Endothelial cell of umbilical vein (primary cell): ENCODE data around the gene NADSYN1. TPM values are rescaled to one million over a fixed set of nuclear protein-coding genes. Genes with fewer than 3 reads are reported as not detected.

Experiments
- BruUV-seq: library from RNA; stranded (reverse); fragments of 400-500 nt; replicated peaks from 2 replicates; lab custom pipeline; 2021; lab: Mats Ljungman, UMichigan
- CTCF ChIA-PET: fragments of 300-600, 350-600 bp; sonication (Branson Sonifier 250); formaldehyde crosslinking; loops from one replicate; lab custom pipeline; 2021; ENCODE audit warnings: antibody characterized with exemption, inconsistent platforms; lab: Charles Lee
- POLR2A ChIA-PET: fragments of 300-600, 350-600 bp; sonication (Branson Sonifier 250); formaldehyde crosslinking; loops from one replicate; lab custom pipeline; 2021; ENCODE audit warnings: antibody characterized with exemption, inconsistent platforms; lab: Charles Lee
- DNase-seq: peaks from one replicate; pipeline ENCODE4 v3.0.0-alpha.2; 2011; ENCODE audit warnings: low read depth, low spot score
- FAIRE-seq: peaks from 2 replicates; lab custom pipeline; 2011; peaks lifted over from hg19 to GRCh38; lab: Jason Lieb, UNC
- H2AFZ ChIP-seq: 2 replicates; pipeline ENCODE4 v1.6.0; 2012; ENCODE audit warnings: low read depth, low read length, control low read depth, inconsistent platforms
- H3K27ac ChIP-seq: 2 replicates; pipeline ENCODE4 v1.5.1; 2011; ENCODE audit warnings: low read depth, mild to moderate bottlenecking, control low read depth, low read length, moderate library complexity; ENCODE audit not compliant: insufficient read depth
- H3K27me3 ChIP-seq, 2 experiments: 2 replicates each; pipeline versions ENCODE4 v1.6.0 to v1.6.1; 2011; ENCODE audit warnings: low read length in 2 of 2, mixed read lengths in 1 of 2; ENCODE audit not compliant: control insufficient read depth in 2 of 2, insufficient read depth in 2 of 2
- H3K36me3 ChIP-seq, 2 experiments: 2 replicates in 1 of 2; 3 replicates in 1 of 2; pipeline ENCODE4 v1.5.1; 2011; ENCODE audit warnings: low read length in 2 of 2, mild to moderate bottlenecking in 1 of 2, moderate library complexity in 1 of 2; ENCODE audit not compliant: control insufficient read depth in 2 of 2, insufficient read depth in 2 of 2; ENCODE audit errors: extremely low read depth in 1 of 2
- H3K4me1 ChIP-seq: 3 replicates; pipeline ENCODE4 v1.5.1; 2011; ENCODE audit warnings: mild to moderate bottlenecking, low read length; ENCODE audit not compliant: control insufficient read depth, insufficient read depth; ENCODE audit errors: extremely low read depth
- H3K4me2 ChIP-seq: 2 replicates; pipeline ENCODE4 v1.6.1; 2011; ENCODE audit warnings: low read length, control low read depth, mixed read lengths; ENCODE audit not compliant: insufficient read depth
- H3K4me3 ChIP-seq, 3 experiments: fragments of 200-600 bp in 1 of 3; sonication (generic), shearing (Covaris generic) in 1 of 3; replicated peaks in 1 of 3; 2 replicates each; pipeline ENCODE4 v1.5.1; 2011 to 2016; ENCODE audit warnings: control low read depth in 3 of 3, low read length in 3 of 3, mild to moderate bottlenecking in 2 of 3, inconsistent platforms in 1 of 3, low read depth in 1 of 3, moderate library complexity in 1 of 3; ENCODE audit not compliant: insufficient read depth in 1 of 3
- H3K79me2 ChIP-seq: 2 replicates; pipeline ENCODE4 v1.6.0; 2012; ENCODE audit warnings: low read length, inconsistent platforms; ENCODE audit not compliant: control insufficient read depth, insufficient read depth
- H3K9ac ChIP-seq: replicated peaks from 2 replicates; pipeline ENCODE3; 2011; ENCODE audit warnings: low read length, control low read depth; ENCODE audit not compliant: insufficient read depth; ENCODE audit errors: extremely low read depth
- H3K9me1 ChIP-seq: replicated peaks from 3 replicates; pipeline ENCODE4 v1.6.0; 2011; ENCODE audit warnings: mild to moderate bottlenecking, low read length; ENCODE audit not compliant: control insufficient read depth, insufficient read depth; ENCODE audit errors: extremely low read depth
- H3K9me3 ChIP-seq: replicated peaks from 2 replicates; pipeline ENCODE4 v1.5.1; 2012; ENCODE audit warnings: low read length, inconsistent platforms; ENCODE audit not compliant: control insufficient read depth, insufficient read depth
- H4K20me1 ChIP-seq: replicated peaks from 2 replicates; pipeline ENCODE3; 2011; ENCODE audit warnings: mild to moderate bottlenecking, low read length; ENCODE audit not compliant: control insufficient read depth, insufficient read depth; ENCODE audit errors: extremely low read depth
- EZH2 ChIP-seq: IDR thresholded peaks from 2 replicates; pipeline ENCODE4 v1.6.1; 2012; ENCODE audit warnings: borderline replicate concordance, low read depth, mild to moderate bottlenecking, moderate library complexity, low read length, inconsistent platforms; ENCODE audit not compliant: severe bottlenecking
- GATA2 ChIP-seq: IDR thresholded peaks from 2 replicates; pipeline ENCODE4 v1.7.0; 2011; ENCODE audit warnings: low read depth, mild to moderate bottlenecking, moderate library complexity, mixed read lengths, low read length; ENCODE audit not compliant: insufficient read length, insufficient read depth
- MAX ChIP-seq: IDR thresholded peaks from 2 replicates; pipeline ENCODE4 v1.6.1; 2011; ENCODE audit not compliant: insufficient read depth, insufficient read length
- MYC ChIP-seq: IDR thresholded peaks from one replicate; pipeline ENCODE4 v1.6.1; 2011; ENCODE audit warnings: mild to moderate bottlenecking, low read depth, low read length
- POLR2AphosphoS5 ChIP-seq: IDR thresholded peaks from 2 replicates; pipeline ENCODE4 v1.6.1; 2012; ENCODE audit warnings: low read depth, mild to moderate bottlenecking, control low read depth, low read length, moderate library complexity; ENCODE audit not compliant: insufficient read depth
- dilution Hi-C: fragments of 300-500 bp; cut with MboI; formaldehyde crosslinking; loops from one replicate; pipeline ENCODE4 v1.15.0; 2019; ENCODE audit warnings: low sequenced_read_pairs; ENCODE audit not compliant: extremely low pct_ligation_motif_present
- intact Hi-C: fragments of 100-400 bp; cut with micrococcal nuclease; formaldehyde crosslinking; loops from one replicate; pipeline ENCODE4 v1.10.0; 2022
- polyA plus RNA-seq, 4 experiments: library from polyadenylated mRNA; depleted of rRNA in 3 of 4; stranded (reverse) in 3 of 4; unstranded in 1 of 4; fragments of >200 nt; gene quantifications; 2 replicates each; pipeline versions ENCODE4 v1.2.1 to v1.2.3, GENCODE V29; 2011 to 2012; ENCODE audit warnings: missing spikeins in 1 of 4
- total RNA-seq: library from RNA; stranded (reverse); gene quantifications from 2 replicates; pipeline ENCODE4 v1.2.3, GENCODE V29; 2021
- TF ChIP-seq, protein P1 (sequence below), 2 donors: IDR thresholded peaks; 1 replicate in 1 of 2; 2 replicates in 1 of 2; pipeline ENCODE4 v1.5.1; 2011; ENCODE audit warnings: low read length in 2 of 2, mild to moderate bottlenecking in 2 of 2, moderate library complexity in 2 of 2, control low read depth in 1 of 2, inconsistent platforms in 1 of 2, low read depth in 1 of 2; ENCODE audit not compliant: insufficient read depth in 1 of 2; ENCODE audit errors: extremely low read depth in 1 of 2

Gene NADSYN1
- total and polyA plus RNA-seq, 2 donors (not counting 3 experiments of a cell fraction or from before 2014, with no cell fraction given), result 77.5 to 99.2 TPM

GRCh38 chr11:71435278-71435951, 17.6 kb upstream of the NADSYN1 start:
- no peaks in the 10 kb centered on the region for H4K20me1 ChIP-seq
- H3K79me2 ChIP-seq, result no peaks in the 10 kb centered on the region
- FAIRE-seq (no peak), DNase-seq (no peak)
- H3K4me2 ChIP-seq, result no peak overlapping the region
- no peak for TF ChIP-seq POLR2AphosphoS5
- no peak for TF ChIP-seq EZH2
- TF ChIP-seq MAX, result no peak
- TF ChIP-seq, protein P1, sequence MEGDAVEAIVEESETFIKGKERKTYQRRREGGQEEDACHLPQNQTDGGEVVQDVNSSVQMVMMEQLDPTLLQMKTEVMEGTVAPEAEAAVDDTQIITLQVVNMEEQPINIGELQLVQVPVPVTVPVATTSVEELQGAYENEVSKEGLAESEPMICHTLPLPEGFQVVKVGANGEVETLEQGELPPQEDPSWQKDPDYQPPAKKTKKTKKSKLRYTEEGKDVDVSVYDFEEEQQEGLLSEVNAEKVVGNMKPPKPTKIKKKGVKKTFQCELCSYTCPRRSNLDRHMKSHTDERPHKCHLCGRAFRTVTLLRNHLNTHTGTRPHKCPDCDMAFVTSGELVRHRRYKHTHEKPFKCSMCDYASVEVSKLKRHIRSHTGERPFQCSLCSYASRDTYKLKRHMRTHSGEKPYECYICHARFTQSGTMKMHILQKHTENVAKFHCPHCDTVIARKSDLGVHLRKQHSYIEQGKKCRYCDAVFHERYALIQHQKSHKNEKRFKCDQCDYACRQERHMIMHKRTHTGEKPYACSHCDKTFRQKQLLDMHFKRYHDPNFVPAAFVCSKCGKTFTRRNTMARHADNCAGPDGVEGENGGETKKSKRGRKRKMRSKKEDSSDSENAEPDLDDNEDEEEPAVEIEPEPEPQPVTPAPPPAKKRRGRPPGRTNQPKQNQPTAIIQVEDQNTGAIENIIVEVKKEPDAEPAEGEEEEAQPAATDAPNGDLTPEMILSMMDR (IDR thresholded peaks at IDR 0.05; ENCODE audit: extremely low read depth in 1 of 2, insufficient read depth in 1 of 2, low read depth in 1 of 2, low read length in 2 of 2), result no peak
- no peak for TF ChIP-seq MYC
- TF ChIP-seq GATA2, result no peak
- POLR2A ChIA-PET, result no interaction called here
- BruUV-seq, result no TSS peak
- no peak overlapping the region for H2AFZ ChIP-seq
- dilution Hi-C loops, result no loop called here
- H3K9ac ChIP-seq, result no peak overlapping the region
- CTCF ChIA-PET, result no interaction called here
- no peaks in the 10 kb centered on the region for H3K27me3 ChIP-seq
- H3K4me1 ChIP-seq, result no peaks in the 10 kb centered on the region
- no peaks in the 10 kb centered on the region for H3K9me1 ChIP-seq
- no peak overlapping the region for H3K4me3 ChIP-seq
- no peak overlapping the region for H3K27ac ChIP-seq
- intact Hi-C loops, result no loop called here
- peaks cover 2 to 33% of the 10 kb centered on the region in 2 experiments for H3K36me3 ChIP-seq
- no peaks in the 10 kb centered on the region for H3K9me3 ChIP-seq
